Dedifferentiated amniotic fluid mesenchymal stem cell (primary cell): ENCODE measurements around the gene RBM14.
"Not testable (repeated sequence)": the region's sequence is repeated elsewhere in the genome, so short reads cannot be mapped to it uniquely, and the experiment has no call there.

Experiments
- DNase-seq: peaks from one replicate; pipeline ENCODE4 v3.0.0-alpha.2; 2016; ENCODE audit errors: extremely low spot score

RBM14 gene

DNA sequence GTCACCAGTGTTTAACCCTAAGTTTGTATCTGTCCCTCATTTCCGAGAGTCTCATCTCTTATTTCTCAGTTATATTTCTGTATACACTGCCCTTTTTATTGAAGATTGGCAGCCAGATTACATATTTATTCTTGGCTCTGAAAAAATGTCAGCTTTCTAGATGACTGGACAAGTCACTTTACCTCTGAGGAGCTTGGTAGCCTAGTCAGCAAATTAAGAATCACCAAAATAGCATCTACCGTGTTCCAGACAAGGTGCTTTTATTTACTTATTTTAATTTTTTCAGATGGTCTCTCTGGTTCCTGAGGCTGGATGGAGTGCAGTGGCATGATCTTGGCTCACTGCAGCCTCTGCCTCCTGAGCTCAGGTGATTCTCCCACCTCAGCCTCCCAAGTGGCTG lies 16.5 kb downstream of the RBM14 start:
- no peak for DNase-seq

DNA sequence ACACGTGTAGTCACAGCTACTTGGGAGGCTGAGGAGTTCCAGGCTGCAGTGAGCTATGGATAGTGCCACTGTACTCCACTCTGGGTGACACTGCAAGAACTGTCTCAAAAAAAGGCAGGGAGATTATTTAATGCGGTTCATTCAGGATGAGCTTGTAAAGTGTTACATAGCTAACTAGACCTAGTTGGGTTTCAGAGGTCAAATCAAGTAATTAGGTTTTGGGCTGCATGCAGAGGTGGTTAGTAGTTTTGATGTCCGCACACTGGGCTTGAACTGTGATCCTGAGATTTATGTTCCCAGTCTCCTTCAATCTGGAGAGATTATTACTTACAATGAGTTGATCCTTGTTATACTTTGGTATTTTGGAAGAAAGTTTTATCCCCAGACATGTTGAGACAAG lies 20.0 kb downstream of the RBM14 start:
- DNase-seq, result no peak

DNA sequence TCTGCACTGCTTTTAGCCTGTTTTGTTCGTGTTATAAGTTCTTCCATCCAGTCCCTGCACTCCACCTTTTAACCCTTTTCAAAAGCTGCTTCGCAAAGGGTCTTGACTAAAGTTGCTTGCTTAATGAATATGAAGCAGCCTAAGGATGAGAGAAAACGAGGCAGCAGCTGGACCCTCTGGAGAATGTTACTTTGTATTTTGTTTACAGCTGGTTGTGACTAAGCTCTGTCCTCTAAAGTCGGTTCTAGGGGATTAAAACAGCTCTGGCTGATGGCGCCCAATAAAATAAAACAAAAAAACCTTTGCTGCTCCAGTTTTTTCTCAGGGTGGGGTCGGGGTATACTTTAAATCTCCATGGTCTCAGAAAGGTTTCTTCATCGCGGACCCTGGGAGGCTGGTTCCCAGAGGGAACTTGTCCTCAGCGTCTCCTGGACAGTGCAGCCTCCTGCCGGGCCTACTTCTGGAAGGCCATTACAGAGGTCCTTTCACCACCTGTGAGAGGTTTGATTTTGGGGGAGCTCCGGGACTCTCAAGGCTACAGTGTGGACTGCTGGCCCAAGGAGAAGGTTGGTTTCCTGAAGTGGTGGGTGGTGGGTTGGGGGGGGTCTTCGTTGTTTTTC lies 21.2 kb downstream of the RBM14 start:
- DNase-seq, result no peak

DNA sequence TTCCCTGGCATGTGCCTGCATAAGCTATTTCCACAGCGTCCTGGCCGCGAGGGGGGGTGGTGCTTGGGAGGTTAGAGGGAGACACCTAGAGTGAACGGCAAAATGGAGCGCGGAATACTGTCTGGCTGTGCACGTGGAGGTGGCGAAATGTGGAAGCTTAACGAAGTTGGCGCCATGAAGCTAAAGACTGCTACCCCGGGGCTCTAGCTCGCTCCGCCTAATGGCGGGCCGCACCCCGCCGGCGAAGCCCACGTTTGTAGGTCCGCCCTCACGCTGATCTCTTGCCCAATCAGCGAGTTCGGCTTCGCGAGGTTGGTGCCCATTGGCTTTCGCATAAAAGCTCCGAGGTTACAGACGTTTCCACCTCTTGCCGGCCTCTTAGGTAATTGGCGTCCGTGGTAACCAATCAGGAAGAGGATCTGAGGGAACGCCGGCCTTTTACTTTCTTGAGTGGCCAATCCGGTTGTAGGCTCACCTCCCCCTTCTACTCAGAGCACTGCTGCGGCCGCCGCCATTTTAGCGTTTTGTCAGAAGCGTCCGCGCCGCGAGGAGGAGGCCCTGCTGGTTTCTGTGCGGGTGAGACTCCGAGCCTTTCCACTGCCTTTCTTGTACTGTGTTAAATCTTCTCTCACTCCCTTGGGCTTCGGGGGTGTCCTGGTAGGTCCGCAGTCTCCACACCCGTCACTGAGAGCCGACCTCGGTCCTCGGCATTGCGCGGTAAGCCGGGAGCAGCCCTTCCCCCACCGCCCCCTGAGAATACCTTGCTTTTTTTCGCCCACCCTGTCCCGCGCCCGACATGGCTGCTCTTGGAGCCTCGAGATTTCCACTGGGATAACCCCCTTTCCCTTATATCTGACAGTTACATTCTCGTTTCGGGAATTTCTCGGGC lies 22.0 kb downstream of the RBM14 start, which contains the start of gene RBM4:
RBM4 (plus strand) TSS at position 527 of the 889 bp plus-strand sequence. CDS start 1,009 bp downstream, outside the sequence.
- DNase-seq, result peak; percentile 100

DNA sequence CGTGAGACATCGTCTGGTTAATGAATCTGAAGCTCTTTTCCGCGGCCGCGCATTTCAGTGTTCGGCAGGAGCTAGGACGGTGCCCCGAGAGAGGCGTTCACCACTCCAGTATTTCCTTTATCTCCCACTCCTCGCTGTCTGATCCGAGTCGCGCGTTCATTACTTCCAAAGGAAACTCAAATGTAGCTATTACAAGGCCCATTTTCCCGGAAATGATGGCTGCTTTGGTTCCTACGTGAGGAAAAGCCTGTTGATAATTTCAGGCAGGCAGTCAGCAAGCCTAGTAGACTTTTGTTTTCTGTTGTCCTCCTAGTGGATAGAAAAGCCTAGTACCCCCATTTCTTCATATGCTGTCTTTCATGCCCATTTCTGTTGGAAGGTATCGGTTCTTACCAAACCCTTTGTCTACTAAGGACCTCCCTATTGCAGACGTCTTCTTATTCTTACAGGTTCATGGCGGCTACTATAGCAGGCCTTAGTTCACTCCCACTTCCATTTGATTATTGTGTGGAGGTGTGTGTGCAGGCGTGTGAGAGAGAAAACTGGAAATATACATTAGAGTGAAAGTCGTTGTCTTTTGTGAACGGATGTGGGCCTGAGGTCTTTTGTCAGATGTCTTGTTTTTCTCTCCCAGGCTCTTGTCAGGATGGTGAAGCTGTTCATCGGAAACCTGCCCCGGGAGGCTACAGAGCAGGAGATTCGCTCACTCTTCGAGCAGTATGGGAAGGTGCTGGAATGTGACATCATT lies 22.8 kb downstream of the RBM14 start:
- DNase-seq, result peak; percentile 41

DNA sequence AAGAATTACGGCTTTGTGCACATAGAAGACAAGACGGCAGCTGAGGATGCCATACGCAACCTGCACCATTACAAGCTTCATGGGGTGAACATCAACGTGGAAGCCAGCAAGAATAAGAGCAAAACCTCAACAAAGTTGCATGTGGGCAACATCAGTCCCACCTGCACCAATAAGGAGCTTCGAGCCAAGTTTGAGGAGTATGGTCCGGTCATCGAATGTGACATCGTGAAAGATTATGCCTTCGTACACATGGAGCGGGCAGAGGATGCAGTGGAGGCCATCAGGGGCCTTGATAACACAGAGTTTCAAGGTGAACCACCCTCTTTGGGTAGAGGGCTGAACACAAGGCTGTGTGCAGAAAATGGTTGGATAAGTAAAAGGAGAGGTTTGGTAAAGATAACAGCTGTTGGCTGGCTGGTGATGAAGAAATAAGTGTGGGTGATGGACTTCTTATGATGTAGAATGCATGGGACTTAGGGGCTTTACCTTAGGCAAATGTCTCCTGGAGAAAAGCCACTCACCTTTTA lies 23.4 kb downstream of the RBM14 start:
- not testable (repeated sequence) for DNase-seq

DNA sequence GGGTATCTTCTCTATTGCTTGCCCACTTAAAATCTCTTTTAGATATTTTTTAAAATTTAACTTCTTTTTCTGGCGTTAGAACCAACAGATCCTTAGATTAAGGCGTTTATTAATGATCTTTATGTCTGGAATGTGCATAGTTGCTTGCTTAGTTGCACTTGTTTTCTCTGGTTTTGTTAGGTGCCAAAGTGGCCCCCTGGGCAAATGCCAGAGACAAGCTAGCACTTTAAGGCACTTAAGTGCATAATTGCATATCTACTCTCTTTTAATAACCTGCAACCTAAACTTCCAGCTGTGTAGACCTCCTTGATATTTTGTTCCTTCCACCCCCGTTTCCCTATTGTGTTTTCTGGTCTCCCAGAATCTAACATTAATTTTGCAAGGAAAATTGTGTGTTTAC lies 25.4 kb downstream of the RBM14 start:
- no peak for DNase-seq

DNA sequence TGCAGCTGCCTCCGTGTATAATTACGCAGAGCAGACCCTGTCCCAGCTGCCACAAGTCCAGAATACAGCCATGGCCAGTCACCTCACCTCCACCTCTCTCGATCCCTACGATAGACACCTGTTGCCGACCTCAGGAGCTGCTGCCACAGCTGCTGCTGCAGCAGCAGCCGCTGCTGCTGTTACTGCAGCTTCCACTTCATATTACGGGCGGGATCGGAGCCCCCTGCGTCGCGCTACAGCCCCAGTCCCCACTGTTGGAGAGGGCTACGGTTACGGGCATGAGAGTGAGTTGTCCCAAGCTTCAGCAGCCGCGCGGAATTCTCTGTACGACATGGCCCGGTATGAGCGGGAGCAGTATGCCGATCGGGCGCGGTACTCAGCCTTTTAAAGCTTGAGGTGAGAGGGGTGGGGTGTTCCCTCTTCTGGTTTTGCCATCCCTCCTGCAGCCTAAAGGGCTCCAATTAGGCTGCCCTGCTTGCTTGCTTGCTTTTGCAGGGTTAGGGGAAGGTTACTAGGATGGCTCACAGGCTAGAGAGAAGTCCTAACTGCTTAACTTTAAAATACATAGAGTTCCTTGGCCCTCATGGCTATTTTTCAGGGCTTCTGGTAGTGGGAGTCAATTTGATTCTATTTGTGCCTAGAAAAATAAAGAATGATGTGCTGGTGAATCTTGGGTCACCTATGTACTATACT lies 27.5 kb downstream of the RBM14 start:
- no peak for DNase-seq

DNA sequence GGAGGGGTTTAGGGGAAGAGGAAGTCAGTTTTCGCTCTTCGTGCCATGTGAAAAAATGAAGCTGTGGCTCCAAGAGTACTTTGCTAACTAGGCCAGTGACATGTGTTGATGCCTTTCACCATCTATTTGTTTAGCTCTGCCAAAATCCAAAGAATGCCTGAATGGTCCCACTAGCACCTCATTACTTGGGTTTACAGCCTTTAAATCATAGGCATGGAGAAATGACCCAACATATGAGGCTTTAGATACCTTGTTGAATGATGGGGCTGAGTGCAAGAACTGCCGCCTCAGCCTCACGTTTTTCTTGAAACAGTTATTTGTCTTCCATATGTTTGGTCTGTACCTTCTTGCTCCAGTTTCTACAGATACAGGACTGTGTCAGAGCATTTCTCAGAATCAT lies 30.4 kb downstream of the RBM14 start:
- DNase-seq, result no peak

DNA sequence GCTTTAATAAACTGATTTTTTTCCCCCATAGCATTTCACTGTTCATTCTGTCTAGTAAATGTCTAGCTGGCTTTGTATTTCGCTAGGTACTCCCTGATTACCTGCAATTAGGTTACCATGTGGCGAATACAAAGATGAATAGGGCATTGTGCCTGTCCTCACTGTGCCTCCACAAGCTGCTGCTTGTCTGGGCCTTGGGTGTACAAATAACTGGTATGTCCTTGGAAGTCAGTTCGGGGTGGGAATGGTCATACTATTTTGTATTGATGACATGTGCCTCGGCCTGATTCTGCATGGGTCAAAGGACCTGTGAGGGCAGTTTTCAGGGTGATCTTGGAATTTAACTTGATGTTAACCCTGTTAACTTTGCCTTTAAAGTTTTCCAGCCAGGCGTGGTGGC lies 33.5 kb downstream of the RBM14 start:
- no peak for DNase-seq

DNA sequence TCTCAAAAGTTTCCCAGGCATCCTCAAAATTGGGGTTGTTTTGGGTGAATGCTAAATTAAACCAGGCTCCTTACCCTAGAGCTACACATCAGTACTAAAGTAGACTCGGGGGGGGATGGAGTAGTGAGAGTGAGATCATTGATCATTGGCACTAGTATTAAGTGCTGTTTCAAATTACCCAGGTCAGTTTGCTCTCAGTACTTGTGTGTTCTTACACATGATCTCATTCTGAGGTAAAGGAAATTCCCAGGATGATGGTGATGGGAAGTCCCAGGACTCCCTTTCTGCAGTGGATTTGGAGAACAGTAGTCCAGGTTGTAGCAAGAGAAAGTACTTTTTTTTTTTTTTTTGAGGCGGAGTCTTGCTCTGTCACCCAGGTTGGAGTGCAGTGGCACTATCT lies 34.6 kb downstream of the RBM14 start:
- no peak for DNase-seq

DNA sequence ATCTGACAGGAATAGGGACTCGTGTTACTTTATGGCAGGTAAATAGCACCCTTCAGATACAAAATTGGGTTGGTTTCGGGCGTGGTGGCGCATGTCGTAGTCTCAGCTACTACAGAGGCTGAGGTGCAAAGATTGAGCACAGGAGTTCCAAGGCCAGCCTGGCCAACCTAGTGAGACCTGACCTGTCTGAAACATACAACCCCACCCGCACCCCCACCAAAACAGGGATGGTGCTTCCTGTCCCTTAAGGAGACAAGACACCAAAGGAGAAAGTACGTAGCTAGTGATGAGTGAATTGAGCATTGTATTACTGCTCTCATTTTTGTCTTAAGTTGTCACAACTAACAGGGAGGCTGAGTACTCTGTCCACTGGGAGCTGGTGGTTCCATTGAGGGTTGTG lies 36.2 kb downstream of the RBM14 start:
- DNase-seq, result no peak

DNA sequence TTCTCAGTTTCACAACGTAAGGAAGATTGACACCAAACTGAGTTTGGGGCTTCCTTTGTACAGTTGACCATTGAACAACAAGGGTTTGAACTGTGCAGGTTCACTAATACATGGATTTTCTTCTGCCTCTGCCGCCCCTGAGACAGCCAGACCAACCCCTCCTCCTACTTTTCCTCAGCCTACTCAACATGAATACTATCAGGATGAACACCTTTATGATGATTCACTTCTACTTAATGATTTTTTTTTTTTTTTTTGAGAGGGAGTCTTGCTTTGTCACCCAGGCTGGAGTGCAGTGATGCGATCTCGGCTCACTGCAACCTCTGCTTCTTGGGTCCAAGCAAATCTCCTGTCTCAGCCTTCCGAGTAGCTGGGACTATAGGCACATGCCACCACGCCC lies 36.7 kb downstream of the RBM14 start:
- DNase-seq, result no peak

DNA sequence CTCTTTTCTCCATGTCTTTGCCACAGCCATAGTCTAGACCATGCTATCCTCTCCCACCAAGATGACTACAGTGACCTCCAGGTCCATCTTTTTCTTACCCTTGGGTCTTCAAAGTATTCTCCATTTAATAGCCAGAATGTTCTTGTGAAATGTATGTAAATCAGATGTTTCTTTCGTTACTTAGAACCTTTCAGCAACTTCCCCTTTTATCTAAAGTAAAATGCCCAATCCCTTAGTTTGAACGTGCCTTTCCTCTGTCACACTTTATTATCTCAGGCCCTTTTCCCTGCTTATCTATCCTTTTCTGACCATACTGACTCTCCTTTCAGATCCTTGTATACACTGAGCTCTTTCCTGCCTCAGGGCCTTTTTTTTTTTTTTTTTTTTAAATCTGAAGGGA lies 43.3 kb downstream of the RBM14 start:
- no peak for DNase-seq

DNA sequence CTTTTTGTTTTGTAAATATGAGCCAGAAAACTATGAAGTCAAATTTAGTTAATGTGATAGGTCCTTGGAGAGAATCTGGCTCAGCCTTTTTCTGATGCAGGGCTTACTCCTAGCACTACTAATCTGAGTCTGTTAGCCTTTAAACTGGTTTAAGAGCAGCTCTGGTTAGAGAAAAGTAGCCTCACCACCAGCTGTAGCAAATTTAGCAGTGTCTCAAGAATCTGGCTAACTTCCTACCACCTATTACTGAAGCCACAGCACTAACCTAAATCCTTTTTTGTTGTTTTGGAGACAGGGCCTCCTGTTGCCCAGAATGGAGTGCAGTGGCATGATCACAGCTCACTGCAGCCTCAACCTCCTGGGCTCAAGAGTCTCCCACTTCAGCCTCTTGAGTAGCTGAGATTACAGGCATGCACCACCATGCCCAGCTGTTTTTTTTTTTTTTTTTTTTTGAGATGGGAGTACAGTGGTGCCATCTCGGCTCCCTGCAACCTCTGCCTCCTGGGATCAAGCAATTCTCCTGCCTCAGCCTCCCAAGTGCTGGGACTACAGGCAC lies 47.4 kb downstream of the RBM14 start:
- no peak for DNase-seq

DNA sequence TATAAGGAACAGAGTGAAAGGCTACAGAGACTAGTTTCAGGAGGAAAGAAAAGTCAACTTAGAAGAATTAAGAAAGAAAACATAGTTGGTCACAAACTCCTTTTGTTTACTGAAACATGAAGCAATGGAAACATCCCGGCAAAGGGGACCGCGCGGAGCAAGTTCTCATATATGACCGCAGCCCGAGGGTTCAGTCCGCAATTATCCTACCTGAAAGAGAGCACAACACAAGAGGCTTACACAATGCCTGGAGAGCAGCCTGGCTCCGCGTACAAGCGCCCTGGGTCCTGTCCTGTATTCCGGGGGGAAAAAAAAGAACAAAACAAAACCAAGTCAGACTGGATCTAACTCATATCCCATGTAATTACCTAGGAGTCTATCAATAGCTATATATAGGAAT lies 48.9 kb downstream of the RBM14 start:
- DNase-seq, result no peak

DNA sequence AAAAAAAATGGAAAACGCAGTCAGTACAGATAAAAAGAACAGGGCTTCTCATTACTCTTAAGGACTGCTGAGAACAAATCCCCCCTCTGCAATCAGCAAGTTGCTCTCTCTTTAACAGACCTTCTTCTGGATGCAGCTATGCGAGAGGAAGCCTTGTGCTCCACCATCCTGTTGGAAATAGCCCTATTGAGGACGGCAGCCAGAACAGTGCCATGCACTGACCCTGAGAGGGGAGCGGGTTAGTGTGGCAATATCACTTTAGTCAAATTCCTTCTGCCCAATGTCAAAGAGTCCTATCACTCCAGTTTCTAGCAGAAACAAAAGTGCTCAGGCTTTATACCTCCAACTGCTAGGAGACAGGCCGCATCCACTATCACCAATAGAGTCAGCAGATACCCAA lies 54.4 kb downstream of the RBM14 start:
- DNase-seq, result no peak

DNA sequence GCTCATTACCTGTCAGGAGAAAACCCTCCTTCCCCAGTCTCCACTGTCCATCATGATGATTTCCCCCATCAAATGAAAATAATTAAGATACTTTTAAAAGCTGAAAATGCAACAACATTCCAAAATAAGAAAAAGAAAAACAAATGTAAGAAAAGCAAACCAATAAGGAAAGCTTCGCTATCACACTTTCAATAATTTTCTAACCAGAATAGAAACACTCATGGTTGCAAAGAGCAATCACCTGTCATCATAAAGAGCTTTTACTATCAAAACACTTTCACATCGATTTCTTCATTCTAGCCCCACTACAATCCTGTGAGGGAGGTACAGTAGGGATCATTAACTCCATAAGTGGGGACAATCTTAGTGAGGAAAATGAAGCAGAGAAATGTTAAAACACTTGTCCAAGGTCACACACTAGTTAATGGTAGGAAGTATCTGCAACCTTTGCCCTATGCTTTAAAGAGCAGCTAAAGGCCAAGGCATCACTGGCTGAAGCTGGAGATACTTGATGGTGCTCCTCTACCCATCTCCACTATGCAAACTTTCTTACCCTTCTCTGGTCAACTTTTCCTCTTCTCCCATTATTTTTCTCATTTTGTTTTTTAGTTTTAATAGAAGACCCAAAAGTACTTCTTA lies 58.7 kb downstream of the RBM14 start:
- no peak for DNase-seq

DNA sequence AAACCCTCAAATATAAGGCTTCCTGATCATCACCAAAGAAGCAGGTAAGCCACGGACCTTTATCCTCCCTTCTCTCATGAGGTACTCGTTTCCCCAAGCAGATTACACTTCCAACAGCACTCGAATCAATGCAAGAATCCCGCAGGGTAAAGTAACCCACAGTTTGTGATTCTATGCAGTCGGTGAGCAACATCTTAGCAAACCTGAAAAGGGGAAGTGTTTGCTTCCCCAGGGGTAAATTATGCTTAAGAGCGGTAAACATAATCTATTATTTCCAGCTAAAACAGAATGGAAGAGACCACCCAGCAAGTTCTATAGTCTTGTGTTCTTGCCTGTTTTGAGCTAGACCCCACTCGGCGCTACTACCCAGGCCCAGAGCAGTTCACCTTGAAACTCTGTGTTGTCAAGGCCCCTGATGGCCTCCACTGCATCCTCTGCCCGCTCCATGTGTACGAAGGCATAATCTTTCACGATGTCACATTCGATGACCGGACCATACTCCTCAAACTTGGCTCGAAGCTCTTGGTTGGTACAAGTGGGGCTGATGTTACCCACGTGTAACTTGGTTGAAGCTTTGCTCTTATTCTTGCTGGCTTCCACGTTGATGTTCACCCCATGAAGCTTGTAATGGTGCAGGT lies 60.0 kb downstream of the RBM14 start:
- no peak for DNase-seq
